ENCODE measurements around the gene DNM2. TPM values are rescaled to one million over a fixed set of nuclear protein-coding genes. Genes with fewer than 3 reads are reported as not detected.
"Not testable (repeated sequence)": the region's sequence is repeated elsewhere in the genome, so short reads cannot be mapped to it uniquely, and the experiment has no call there.

The DNM2 gene
- total RNA-seq, 6 donors from 2014 or later: 238 to 744 (median 318) TPM

GRCh38 chr19:10832939-10833296, 115.0 kb downstream of the DNM2 start:
- Histone ChIP-seq H3K27me3 (no peaks in the 10 kb centered on the region), H3K4me1 (peaks cover 0 to 19% (median 7%) of the 10 kb centered on the region in 4 donors), H3K9me3 (no peaks in the 10 kb centered on the region), H3K4me3 (no peak overlapping the region), H3K36me3 (peaks cover 23 to 64% (median 54%) of the 10 kb centered on the region in 4 donors), H3K27ac (no peak overlapping the region)
- WGBS, 2 donors: 88% methylated on average over 15 of the region's 20 CpGs; no CpG with 5 or more reads in 1 of the 2 donors
- peak in 1 of 4 donors; percentile 13 for TF ChIP-seq POLR2A (IDR thresholded peaks at IDR 0.05)
- no peak for TF ChIP-seq POLR2AphosphoS5 (IDR thresholded peaks at IDR 0.05)
- peak in 1 of 2 donors; percentile 64 for DNase-seq
- no peak for ATAC-seq (ENCODE audit: low FRiP score in 2 of 2)

- H3K4me1 ChIP-seq: peaks cover 0 to 19% (median 7%) of the 10 kb centered on the region in 4 donors
- no peaks in the 10 kb centered on the region for H3K27me3 ChIP-seq
- DNase-seq (peak; percentile 84 to 100), ATAC-seq (ENCODE audit: low FRiP score in 2 of 2) (no peak)
- no peaks in the 10 kb centered on the region for H3K9me3 ChIP-seq
- 36 to 51% methylated on average over 20 to 27 of the region's 32 CpGs for WGBS, 2 donors
- peak overlapping the region in 3 of 4 donors; percentile 57 to 84 (median 60) for H3K4me3 ChIP-seq
- TF ChIP-seq CTCF (IDR thresholded peaks at IDR 0.05): no peak
- TF ChIP-seq POLR2A (IDR thresholded peaks at IDR 0.05): peak in 1 of 4 donors; percentile 20
- no peak for TF ChIP-seq EP300 (IDR thresholded peaks at IDR 0.05)
- TF ChIP-seq POLR2AphosphoS5 (IDR thresholded peaks at IDR 0.05): no peak
- peak overlapping the region; percentile 94 to 97 (median 96) for H3K27ac ChIP-seq
- H3K36me3 ChIP-seq: peaks cover 9 to 42% (median 37%) of the 10 kb centered on the region in 4 donors
Measured at GRCh38 chr19:10835089-10835753, 117.3 kb downstream of the DNM2 start.

GRCh38 chr19:10835754-10836478, 118.0 kb downstream of the DNM2 start, which contains the start of gene TMED1:
TSS of gene TMED1 (minus strand) at chr19:10836212. CDS start at chr19:10836191, 21 bp downstream.
- 0 to 1% methylated on average over 33 to 44 of the region's 50 CpGs for WGBS, 2 donors
- no peaks in the 10 kb centered on the region for H3K9me3 ChIP-seq
- no peaks in the 10 kb centered on the region for H3K27me3 ChIP-seq
- peak; percentile 96 to 97 for DNase-seq
- peaks cover 0 to 19% (median 7%) of the 10 kb centered on the region in 4 donors for H3K4me1 ChIP-seq
- ATAC-seq (ENCODE audit: low FRiP score in 2 of 2): peak; percentile 95 to 98
- peak within 1 kb of the TSS; percentile 94 to 97 (median 96) for H3K27ac ChIP-seq
- H3K36me3 ChIP-seq: peaks cover 5 to 35% (median 31%) of the 10 kb centered on the region in 4 donors
- TF ChIP-seq EP300 (IDR thresholded peaks at IDR 0.05) (peak in 1 of 4 donors; percentile 6), POLR2A (IDR thresholded peaks at IDR 0.05) (peak in 2 of 4 donors; percentile 48 to 61), CTCF (IDR thresholded peaks at IDR 0.05) (peak in 4 of 6 experiments; percentile 51 to 77 (median 69)), POLR2AphosphoS5 (IDR thresholded peaks at IDR 0.05) (peak; percentile 41 to 79)
- H3K4me3 ChIP-seq: peak within 1 kb of the TSS; percentile 31 to 84 (median 58)

- peak; percentile 69 to 72 for ATAC-seq (ENCODE audit: low FRiP score in 2 of 2)
- DNase-seq: peak; percentile 79 to 89
- H3K4me1 ChIP-seq: peaks cover 0 to 19% (median 7%) of the 10 kb centered on the region in 4 donors
- 32 to 35% methylated on average over 31 to 38 of the region's 38 CpGs for WGBS, 2 donors
- H3K27ac ChIP-seq: peak overlapping the region; percentile 94 to 97 (median 96)
- TF ChIP-seq POLR2AphosphoS5 (IDR thresholded peaks at IDR 0.05): no peak
- peak in 1 of 4 donors; percentile 41 for TF ChIP-seq EP300 (IDR thresholded peaks at IDR 0.05)
- TF ChIP-seq CTCF (IDR thresholded peaks at IDR 0.05): peak in 1 of 6 experiments; percentile 20
- TF ChIP-seq POLR2A (IDR thresholded peaks at IDR 0.05): peak in 1 of 4 donors; percentile 13
- H3K36me3 ChIP-seq: peaks cover 5 to 27% (median 23%) of the 10 kb centered on the region in 4 donors
- H3K4me3 ChIP-seq: peak overlapping the region; percentile 31 to 84 (median 58)
- no peaks in the 10 kb centered on the region for H3K9me3 ChIP-seq
- no peaks in the 10 kb centered on the region for H3K27me3 ChIP-seq
Measured at GRCh38 chr19:10836479-10837330, 118.8 kb downstream of the DNM2 start.

GRCh38 chr19:10837649-10838048, 119.8 kb downstream of the DNM2 start:
- H3K36me3 ChIP-seq: peaks cover 0 to 18% (median 14%) of the 10 kb centered on the region in 4 donors
- H3K4me1 ChIP-seq: peaks cover 0 to 19% (median 7%) of the 10 kb centered on the region in 4 donors
- 92 to 100% methylated on average over 6 of the region's 7 CpGs for WGBS, 2 donors
- not testable (repeated sequence) for H3K27ac ChIP-seq; H3K27me3 ChIP-seq; H3K4me3 ChIP-seq; DNase-seq; ATAC-seq (ENCODE audit: low FRiP score in 2 of 2); H3K9me3 ChIP-seq
